Psoas muscle (tissue), 8 donors: ENCODE data around the gene YWHAB. TPM values are rescaled to one million over a fixed set of nuclear protein-coding genes. Genes with fewer than 3 reads are reported as not detected.

ENCODE experiments used
- ATAC-seq, 4 donors: fragments of 200-7000 bp; cut with Tn5 transposase; one replicate each; pipeline ENCODE4 v1.9.1; 2020; ENCODE audit warnings: moderate library complexity in 3 of 4, mild to moderate bottlenecking in 2 of 4
- DNase-seq, 2 donors: peaks; one replicate each; pipeline ENCODE4 v3.0.0-alpha.2; 2020
- H3K27ac ChIP-seq: fragments of 200-600 bp; one replicate; pipeline ENCODE4 v1.8.0; 2022
- H3K27me3 ChIP-seq, 3 donors: fragments of 200-600 bp in 1 of 3; one replicate each; pipeline versions ENCODE4 v1.6.1 to v1.8.0; 2013 to 2022; ENCODE audit warnings: low read length in 2 of 3, mild to moderate bottlenecking in 2 of 3, moderate library complexity in 1 of 3; ENCODE audit not compliant: insufficient read depth in 3 of 3
- H3K36me3 ChIP-seq, 2 donors: fragments of 200-600 bp in 1 of 2; one replicate each; pipeline versions ENCODE4 v1.6.1 to v1.8.0; 2013 to 2022; ENCODE audit warnings: low read depth in 1 of 2, mild to moderate bottlenecking in 1 of 2, moderate library complexity in 1 of 2; ENCODE audit not compliant: insufficient read depth in 1 of 2
- H3K4me1 ChIP-seq: fragments of 200-600 bp; one replicate; pipeline ENCODE4 v1.8.0; 2022
- H3K4me3 ChIP-seq: fragments of 200-600 bp; one replicate; pipeline ENCODE4 v1.8.0; 2022; ENCODE audit warnings: mild to moderate bottlenecking
- H3K9me3 ChIP-seq: fragments of 200-600 bp; one replicate; pipeline ENCODE4 v1.8.0; 2022
- CTCF ChIP-seq: fragments of 200-600 bp; IDR thresholded peaks from one replicate; pipeline ENCODE4 v1.8.0; 2022; ENCODE audit warnings: antibody characterized with exemption
- WGBS, 3 donors: extraction: QIAGEN DNeasy Blood & Tissue Kit; methylation state at CpG; one replicate each; pipeline versions ENCODE4 v1.1.6 to v1.1.7; 2013; 5-methylcytosine and 5-hydroxymethylcytosine counted together
- intact Hi-C, 2 donors: fragments of 100-400 bp; cut with DNase I; formaldehyde crosslinking; loops; one replicate each; pipeline versions ENCODE4 v1.11.0 to v1.14.2; 2022
- polyA plus RNA-seq, 3 donors: library from polyadenylated mRNA; stranded (reverse); fragments of 200-250 nt; gene quantifications; one replicate each; pipeline ENCODE4 v1.2.3, GENCODE V29; 2013
- total RNA-seq, 4 donors: library from RNA; stranded (reverse); fragmentation: NEBNext Ultra II Directional in 2 of 4; extraction: Animal tissue kit (Norgen Biotek cat#: 25700) in 2 of 4; gene quantifications; one replicate each; pipeline versions ENCODE4 v1.2.1 to v1.2.4, GENCODE V29; 2021 to 2023
- donor health status: healthy with polysubstance abuse.
- donor health status: DM: no; HTN: no; CAD: no; lungs with moderate emphysema.
- donor health status: Bipolar disorder and iron deficiency.
- donor health status: healthy.
- donor health status: DM: yes; HTN: yes; CAD: no.
- donor health status: DM: no; HTN: no; CAD: no.
- donor health status: DM: no; HTN: no; CAD: no.
- donor health status: DM: yes; HTN: yes; CAD: no.

Gene YWHAB
- total and polyA plus RNA-seq, 7 donors: 44.2 to 109 (median 87.5) TPM

GRCh38 chr20:44848254-44849015 is 37.1 kb upstream of the YWHAB start:
- TF ChIP-seq CTCF: no peak
- intact Hi-C loops: no loop called here
- Histone ChIP-seq H3K9me3 (no peaks in the 10 kb centered on the region), H3K27ac (no peak overlapping the region), H3K4me3 (no peak overlapping the region), H3K36me3 (no peaks in the 10 kb centered on the region), H3K4me1 (no peaks in the 10 kb centered on the region), H3K27me3 (peaks cover 0 to 4% (median 3%) of the 10 kb centered on the region in 3 donors)
- WGBS, 3 donors: 75 to 83% (median 76%) methylated on average over 4 of the region's 4 CpGs
- DNase-seq: no peak
- ATAC-seq: no peak

- H3K4me3 ChIP-seq: no peak overlapping the region
- DNase-seq (no peak), ATAC-seq (no peak)
- H3K27me3 ChIP-seq: peaks cover 0 to 4% (median 3%) of the 10 kb centered on the region in 3 donors
- 76 to 87% (median 87%) methylated on average over 1 of the region's 1 CpG for WGBS, 3 donors
- no peaks in the 10 kb centered on the region for H3K4me1 ChIP-seq
- no peak overlapping the region for H3K27ac ChIP-seq
- no peak for TF ChIP-seq CTCF
- H3K9me3 ChIP-seq: no peaks in the 10 kb centered on the region
- intact Hi-C loops: no loop called here
- no peaks in the 10 kb centered on the region for H3K36me3 ChIP-seq
Measured at GRCh38 chr20:44849703-44850102, 35.8 kb upstream of the YWHAB start.

- Histone ChIP-seq H3K4me1 (no peaks in the 10 kb centered on the region), H3K9me3 (no peaks in the 10 kb centered on the region), H3K27ac (no peak overlapping the region), H3K27me3 (no peaks in the 10 kb centered on the region), H3K4me3 (no peak overlapping the region), H3K36me3 (no peaks in the 10 kb centered on the region)
- intact Hi-C loops: no loop called here
- WGBS, 3 donors: 70 to 81% (median 71%) methylated on average over 3 of the region's 3 CpGs
- ATAC-seq (no peak), DNase-seq (no peak)
- TF ChIP-seq CTCF: no peak
Measured at GRCh38 chr20:44850272-44850671, 35.2 kb upstream of the YWHAB start.

GRCh38 chr20:44850837-44851236 is 34.7 kb upstream of the YWHAB start:
- Histone ChIP-seq H3K27me3 (no peaks in the 10 kb centered on the region), H3K9me3 (no peaks in the 10 kb centered on the region), H3K4me3 (no peak overlapping the region), H3K36me3 (no peaks in the 10 kb centered on the region), H3K27ac (no peak overlapping the region), H3K4me1 (no peaks in the 10 kb centered on the region)
- ATAC-seq: no peak
- no peak for TF ChIP-seq CTCF
- intact Hi-C loops: no loop called here
- 72 to 79% (median 74%) methylated on average over 1 of the region's 1 CpG for WGBS, 3 donors
- no peak for DNase-seq

GRCh38 chr20:44851545-44851944 is 34.0 kb upstream of the YWHAB start:
- no peak for DNase-seq
- H3K4me1 ChIP-seq: no peaks in the 10 kb centered on the region
- intact Hi-C loops: no loop called here
- 61 to 65% (median 65%) methylated on average over 3 of the region's 3 CpGs for WGBS, 3 donors
- no peak for TF ChIP-seq CTCF
- no peak overlapping the region for H3K27ac ChIP-seq
- H3K27me3 ChIP-seq: no peaks in the 10 kb centered on the region
- no peak for ATAC-seq
- no peaks in the 10 kb centered on the region for H3K36me3 ChIP-seq
- H3K4me3 ChIP-seq: no peak overlapping the region
- H3K9me3 ChIP-seq: no peaks in the 10 kb centered on the region
